Activated T-cell treated with anti-CD3 and anti-CD28 coated beads, Interleukin-2, amount 50 U/mL, for 24 hours (primary cell): Measurements from ENCODE around the gene ACAP3.

Source experiments
- DNase-seq: peaks from one replicate; pipeline ENCODE4 v3.0.0-alpha.2; 2020
- H3K27ac Mint-ChIP-seq: 2 replicates; pipeline ENCODE4 v1.8.0; 2020; ENCODE audit warnings: mild to moderate bottlenecking, mixed read lengths
- H3K27me3 Mint-ChIP-seq: 2 replicates; pipeline ENCODE4 v1.8.0; 2020; ENCODE audit warnings: mixed read lengths
- H3K36me3 Mint-ChIP-seq: 2 replicates; pipeline ENCODE4 v1.8.0; 2020; ENCODE audit warnings: low read depth, mixed read lengths
- H3K4me1 Mint-ChIP-seq: 2 replicates; pipeline ENCODE4 v1.8.0; 2020; ENCODE audit warnings: low read depth, mixed read lengths
- H3K4me3 Mint-ChIP-seq: 2 replicates; pipeline ENCODE4 v1.8.0; 2020; ENCODE audit warnings: mild to moderate bottlenecking, moderate library complexity, mixed read lengths
- H3K9me3 Mint-ChIP-seq: 2 replicates; pipeline ENCODE4 v1.8.0; 2020; ENCODE audit warnings: mixed read lengths

ACAP3 gene

GRCh38 chr1:1328254-1328653 is 20.5 kb upstream of the ACAP3 start:
- H3K4me3 Mint-ChIP-seq, result no peak overlapping the region

GRCh38 chr1:1327291-1327690 is 19.6 kb upstream of the ACAP3 start:
- H3K4me3 Mint-ChIP-seq, result no peak overlapping the region
- DNase-seq, result no peak
- no peaks in the 10 kb centered on the region for H3K27me3 Mint-ChIP-seq
- no peak overlapping the region for H3K27ac Mint-ChIP-seq
- peaks cover 28% of the 10 kb centered on the region for H3K4me1 Mint-ChIP-seq
- H3K36me3 Mint-ChIP-seq, result peaks cover 17% of the 10 kb centered on the region
- no peaks in the 10 kb centered on the region for H3K9me3 Mint-ChIP-seq

More at GRCh38 chr1:1328254-1328653, 20.5 kb upstream of the ACAP3 start:
- H3K36me3 Mint-ChIP-seq, result peaks cover 14% of the 10 kb centered on the region
- no peak overlapping the region for H3K27ac Mint-ChIP-seq
- H3K27me3 Mint-ChIP-seq, result no peaks in the 10 kb centered on the region
- no peaks in the 10 kb centered on the region for H3K9me3 Mint-ChIP-seq
- peaks cover 21% of the 10 kb centered on the region for H3K4me1 Mint-ChIP-seq
- DNase-seq, result no peak

GRCh38 chr1:1326075-1326605 is 18.4 kb upstream of the ACAP3 start:
- H3K4me1 Mint-ChIP-seq, result peaks cover 39% of the 10 kb centered on the region
- H3K27ac Mint-ChIP-seq, result peak overlapping the region; percentile 81
- H3K36me3 Mint-ChIP-seq, result peaks cover 27% of the 10 kb centered on the region

GRCh38 chr1:1325288-1326074 is 17.8 kb upstream of the ACAP3 start:
- no peak for DNase-seq
- peak overlapping the region; percentile 81 for H3K27ac Mint-ChIP-seq
- H3K36me3 Mint-ChIP-seq, result peaks cover 31% of the 10 kb centered on the region
- peaks cover 42% of the 10 kb centered on the region for H3K4me1 Mint-ChIP-seq
- H3K27me3 Mint-ChIP-seq, result no peaks in the 10 kb centered on the region
- no peaks in the 10 kb centered on the region for H3K9me3 Mint-ChIP-seq
- peak overlapping the region; percentile 83 for H3K4me3 Mint-ChIP-seq

More at GRCh38 chr1:1326075-1326605, 18.4 kb upstream of the ACAP3 start:
- Mint-ChIP-seq H3K9me3 (no peaks in the 10 kb centered on the region), H3K4me3 (peak overlapping the region; percentile 83), H3K27me3 (no peaks in the 10 kb centered on the region)
- no peak for DNase-seq

- peak within 1 kb of the TSS; percentile 83 for H3K4me3 Mint-ChIP-seq
- H3K27ac Mint-ChIP-seq, result peak within 1 kb of the TSS; percentile 94
- no peaks in the 10 kb centered on the region for H3K9me3 Mint-ChIP-seq
- peak; percentile 96 for DNase-seq
- peaks cover 38% of the 10 kb centered on the region for H3K36me3 Mint-ChIP-seq
- no peaks in the 10 kb centered on the region for H3K27me3 Mint-ChIP-seq
- H3K4me1 Mint-ChIP-seq, result peaks cover 45% of the 10 kb centered on the region
These were observed 17.0 kb upstream of the ACAP3 start, which contains the start of the genes CPTP and INTS11 for GRCh38 chr1:1324524-1325287. TSS of gene CPTP (plus strand) at chr1:1324802. CDS start at chr1:1326911, 2,109 bp downstream. TSS of gene INTS11 (minus strand) at chr1:1324660. CDS start at chr1:1324608, 52 bp downstream.

- peaks cover 45% of the 10 kb centered on the region for H3K4me1 Mint-ChIP-seq
- no peaks in the 10 kb centered on the region for H3K27me3 Mint-ChIP-seq
- peaks cover 44% of the 10 kb centered on the region for H3K36me3 Mint-ChIP-seq
- H3K9me3 Mint-ChIP-seq, result no peaks in the 10 kb centered on the region
- DNase-seq, result no peak
- H3K4me3 Mint-ChIP-seq, result peak overlapping the region; percentile 83
- H3K27ac Mint-ChIP-seq, result no peak overlapping the region
These were observed 16.4 kb upstream of the ACAP3 start for GRCh38 chr1:1324084-1324523.

GRCh38 chr1:1322952-1323351 is 15.2 kb upstream of the ACAP3 start:
- Mint-ChIP-seq H3K9me3 (no peaks in the 10 kb centered on the region), H3K4me1 (peaks cover 45% of the 10 kb centered on the region), H3K27me3 (no peaks in the 10 kb centered on the region), H3K36me3 (peaks cover 55% of the 10 kb centered on the region), H3K4me3 (peak overlapping the region; percentile 82), H3K27ac (peak overlapping the region; percentile 90)
- DNase-seq, result no peak

- H3K9me3 Mint-ChIP-seq, result no peaks in the 10 kb centered on the region
- DNase-seq, result no peak
- peaks cover 45% of the 10 kb centered on the region for H3K4me1 Mint-ChIP-seq
- peaks cover 55% of the 10 kb centered on the region for H3K36me3 Mint-ChIP-seq
- H3K27me3 Mint-ChIP-seq, result no peaks in the 10 kb centered on the region
- peak overlapping the region; percentile 90 for H3K27ac Mint-ChIP-seq
- H3K4me3 Mint-ChIP-seq, result peak overlapping the region; percentile 82
These were observed 14.7 kb upstream of the ACAP3 start for GRCh38 chr1:1322418-1322817.

GRCh38 chr1:1321477-1321876 is 13.7 kb upstream of the ACAP3 start:
- Mint-ChIP-seq H3K27ac (peak overlapping the region; percentile 78), H3K4me1 (peaks cover 41% of the 10 kb centered on the region), H3K9me3 (no peaks in the 10 kb centered on the region), H3K27me3 (no peaks in the 10 kb centered on the region), H3K4me3 (peak overlapping the region; percentile 25), H3K36me3 (peaks cover 55% of the 10 kb centered on the region)
- no peak for DNase-seq

GRCh38 chr1:1320666-1321448 is 13.1 kb upstream of the ACAP3 start:
- peak overlapping the region; percentile 25 for H3K4me3 Mint-ChIP-seq
- H3K27ac Mint-ChIP-seq, result peak overlapping the region; percentile 78
- DNase-seq, result no peak
- peaks cover 36% of the 10 kb centered on the region for H3K4me1 Mint-ChIP-seq
- no peaks in the 10 kb centered on the region for H3K27me3 Mint-ChIP-seq
- H3K9me3 Mint-ChIP-seq, result no peaks in the 10 kb centered on the region
- peaks cover 60% of the 10 kb centered on the region for H3K36me3 Mint-ChIP-seq

GRCh38 chr1:1319646-1319941 is 11.9 kb upstream of the ACAP3 start:
- peaks cover 71% of the 10 kb centered on the region for H3K36me3 Mint-ChIP-seq
- H3K4me1 Mint-ChIP-seq, result peaks cover 29% of the 10 kb centered on the region
- H3K9me3 Mint-ChIP-seq, result no peaks in the 10 kb centered on the region
- no peak for DNase-seq
- no peak overlapping the region for H3K4me3 Mint-ChIP-seq
- peak overlapping the region; percentile 71 for H3K27ac Mint-ChIP-seq
- H3K27me3 Mint-ChIP-seq, result no peaks in the 10 kb centered on the region

- Mint-ChIP-seq H3K27me3 (no peaks in the 10 kb centered on the region), H3K4me3 (no peak overlapping the region), H3K9me3 (no peaks in the 10 kb centered on the region), H3K4me1 (peaks cover 28% of the 10 kb centered on the region), H3K36me3 (peaks cover 75% of the 10 kb centered on the region), H3K27ac (peak overlapping the region; percentile 71)
- DNase-seq, result no peak
These were observed 11.3 kb upstream of the ACAP3 start for GRCh38 chr1:1318777-1319645.

GRCh38 chr1:1318131-1318652 is 10.5 kb upstream of the ACAP3 start:
- no peak overlapping the region for H3K4me3 Mint-ChIP-seq
- H3K27ac Mint-ChIP-seq, result peak overlapping the region; percentile 52
- no peaks in the 10 kb centered on the region for H3K27me3 Mint-ChIP-seq
- H3K4me1 Mint-ChIP-seq, result peaks cover 23% of the 10 kb centered on the region
- H3K9me3 Mint-ChIP-seq, result no peaks in the 10 kb centered on the region
- H3K36me3 Mint-ChIP-seq, result peaks cover 79% of the 10 kb centered on the region
- no peak for DNase-seq
